Activated naive CD8-positive, alpha-beta T cell treated with anti-CD3 and anti-CD28 coated beads, Interleukin-2, amount 50 U/mL, for 24 hours (primary cell): ENCODE measurements around the gene VPS11.

Experiments
- ATAC-seq: fragments of 150-1000 bp; cut with Tn5 transposase; one replicate; pipeline ENCODE4 v1.10.0; 2021
- DNase-seq: peaks from one replicate; pipeline ENCODE4 v3.0.0; 2021
- H3K27ac Mint-ChIP-seq: one replicate; pipeline ENCODE4 v1.8.0; 2021; ENCODE audit warnings: mild to moderate bottlenecking, mixed read lengths
- H3K27me3 Mint-ChIP-seq: one replicate; pipeline ENCODE4 v1.8.0; 2021; ENCODE audit warnings: mixed read lengths
- H3K36me3 Mint-ChIP-seq: one replicate; pipeline ENCODE4 v1.8.0; 2021; ENCODE audit warnings: low read depth, mixed read lengths
- H3K4me1 Mint-ChIP-seq: one replicate; pipeline ENCODE4 v1.8.0; 2021; ENCODE audit warnings: mixed read lengths
- H3K4me3 Mint-ChIP-seq: one replicate; pipeline ENCODE4 v1.8.0; 2021; ENCODE audit warnings: mild to moderate bottlenecking, moderate library complexity, mixed read lengths
- H3K9me3 Mint-ChIP-seq: one replicate; pipeline ENCODE4 v1.8.0; 2021; ENCODE audit warnings: mixed read lengths

Gene VPS11

DNA sequence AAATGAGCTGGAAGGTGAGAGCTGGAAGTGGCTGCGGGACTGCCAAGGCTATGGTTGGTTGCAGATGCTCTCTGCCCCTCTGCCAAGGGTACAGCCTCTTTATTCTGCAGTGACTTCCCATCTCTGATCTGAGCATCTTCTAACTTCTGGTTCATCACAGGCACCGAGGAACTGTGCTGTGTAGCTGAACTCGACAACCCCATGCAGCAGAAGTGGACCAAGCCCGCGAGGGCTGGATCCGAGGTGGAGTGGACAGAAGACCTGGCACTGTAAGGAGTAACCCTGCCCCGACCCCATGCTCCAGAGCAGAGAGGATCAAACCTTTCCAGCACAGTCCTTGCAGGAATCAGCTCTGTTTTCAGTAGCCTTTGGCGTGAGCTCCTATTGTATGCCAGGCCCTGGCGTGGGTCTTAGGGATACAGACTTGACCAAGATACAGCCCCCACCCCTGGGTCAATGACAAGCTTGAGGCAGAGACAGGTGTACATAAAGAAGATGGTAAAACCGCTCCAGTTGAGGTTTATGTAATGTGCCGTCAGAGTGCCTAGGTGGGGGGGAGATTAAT, 43.8 kb downstream of the VPS11 start:
- Mint-ChIP-seq H3K9me3 (no peaks in the 10 kb centered on the region), H3K4me3 (no peak overlapping the region), H3K36me3 (peaks cover 33% of the 10 kb centered on the region), H3K27ac (no peak overlapping the region), H3K27me3 (no peaks in the 10 kb centered on the region), H3K4me1 (peaks cover 36% of the 10 kb centered on the region)
- DNase-seq (no peak), ATAC-seq (no peak)

DNA sequence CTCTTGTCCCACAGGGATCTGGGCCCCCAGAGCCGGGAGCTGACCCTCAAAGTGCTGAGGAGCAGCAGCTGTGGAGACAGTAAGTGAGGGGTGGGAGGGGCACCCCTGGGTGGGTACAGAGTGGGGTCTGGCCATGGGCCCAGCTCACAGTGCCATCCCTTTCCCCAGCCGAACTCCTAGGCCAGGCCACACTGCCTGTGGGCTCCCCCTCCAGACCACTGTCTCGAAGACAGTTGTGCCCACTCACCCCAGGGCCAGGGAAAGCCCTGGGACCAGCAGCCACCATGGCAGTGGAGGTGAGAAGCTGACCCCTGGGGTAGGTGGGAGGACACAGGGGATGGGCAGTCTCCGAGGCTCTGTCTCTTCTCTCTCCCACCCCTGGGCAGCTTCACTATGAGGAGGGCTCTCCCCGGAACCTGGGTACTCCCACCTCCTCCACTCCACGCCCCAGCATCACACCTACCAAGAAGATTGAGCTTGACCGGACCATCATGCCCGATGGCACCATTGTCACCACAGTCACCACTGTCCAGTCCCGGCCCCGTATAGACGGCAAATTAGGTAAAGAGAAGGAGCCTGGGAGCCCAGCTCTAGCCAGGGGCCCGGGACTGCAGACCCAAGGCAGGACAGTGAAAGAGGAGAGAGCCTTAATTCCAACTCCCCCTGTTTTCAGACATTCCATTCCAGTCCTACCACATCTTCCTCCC, 44.8 kb downstream of the VPS11 start:
- DNase-seq (no peak), ATAC-seq (no peak)
- no peak overlapping the region for H3K27ac Mint-ChIP-seq
- H3K36me3 Mint-ChIP-seq: peaks cover 41% of the 10 kb centered on the region
- no peaks in the 10 kb centered on the region for H3K27me3 Mint-ChIP-seq
- H3K4me3 Mint-ChIP-seq: no peak overlapping the region
- H3K4me1 Mint-ChIP-seq: peaks cover 31% of the 10 kb centered on the region
- H3K9me3 Mint-ChIP-seq: no peaks in the 10 kb centered on the region

DNA sequence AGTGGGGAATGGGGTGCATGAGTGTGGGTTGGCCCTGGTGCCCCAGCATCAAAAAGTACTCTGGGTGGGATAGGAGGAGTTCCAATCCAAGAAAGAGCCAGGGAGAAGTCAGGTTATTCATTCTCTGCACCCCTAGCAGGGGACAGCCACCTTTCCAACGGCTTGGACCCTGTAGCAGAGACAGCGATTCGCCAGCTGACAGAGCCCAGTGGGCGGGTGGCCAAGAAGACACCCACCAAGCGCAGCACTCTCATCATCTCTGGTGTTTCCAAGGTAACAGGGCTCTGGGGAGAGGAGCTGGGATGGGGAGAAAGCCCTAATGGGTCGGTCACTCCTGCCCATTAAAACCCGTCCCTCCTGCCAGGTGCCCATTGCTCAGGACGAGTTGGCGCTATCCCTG, 46.1 kb downstream of the VPS11 start:
- Mint-ChIP-seq H3K9me3 (no peaks in the 10 kb centered on the region), H3K36me3 (peaks cover 46% of the 10 kb centered on the region), H3K4me1 (peaks cover 25% of the 10 kb centered on the region), H3K27me3 (no peaks in the 10 kb centered on the region), H3K27ac (no peak overlapping the region), H3K4me3 (no peak overlapping the region)
- ATAC-seq (no peak), DNase-seq (no peak)

DNA sequence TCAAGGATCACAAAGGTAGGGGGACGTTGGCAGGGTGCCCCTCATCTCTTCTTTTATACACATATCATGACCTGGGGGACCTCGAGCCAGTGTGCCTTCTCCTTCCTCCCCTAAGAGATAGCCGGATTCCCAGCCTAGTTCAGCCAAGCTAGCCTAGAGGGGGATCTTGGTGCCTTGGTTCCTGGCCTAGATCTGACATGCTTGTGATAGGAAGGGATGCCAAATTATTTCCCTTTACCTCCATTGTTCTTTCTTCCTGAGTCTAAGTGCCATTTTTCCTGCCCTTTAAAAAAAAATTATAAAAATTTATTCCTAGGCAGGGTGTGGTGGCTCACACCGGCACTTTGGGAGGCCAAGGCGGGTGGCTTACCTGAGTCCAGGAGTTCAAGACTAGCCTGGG, 46.7 kb downstream of the VPS11 start:
- H3K9me3 Mint-ChIP-seq: no peaks in the 10 kb centered on the region
- H3K27ac Mint-ChIP-seq: no peak overlapping the region
- DNase-seq (no peak), ATAC-seq (no peak)
- peaks cover 19% of the 10 kb centered on the region for H3K4me1 Mint-ChIP-seq
- no peaks in the 10 kb centered on the region for H3K27me3 Mint-ChIP-seq
- no peak overlapping the region for H3K4me3 Mint-ChIP-seq
- peaks cover 46% of the 10 kb centered on the region for H3K36me3 Mint-ChIP-seq

DNA sequence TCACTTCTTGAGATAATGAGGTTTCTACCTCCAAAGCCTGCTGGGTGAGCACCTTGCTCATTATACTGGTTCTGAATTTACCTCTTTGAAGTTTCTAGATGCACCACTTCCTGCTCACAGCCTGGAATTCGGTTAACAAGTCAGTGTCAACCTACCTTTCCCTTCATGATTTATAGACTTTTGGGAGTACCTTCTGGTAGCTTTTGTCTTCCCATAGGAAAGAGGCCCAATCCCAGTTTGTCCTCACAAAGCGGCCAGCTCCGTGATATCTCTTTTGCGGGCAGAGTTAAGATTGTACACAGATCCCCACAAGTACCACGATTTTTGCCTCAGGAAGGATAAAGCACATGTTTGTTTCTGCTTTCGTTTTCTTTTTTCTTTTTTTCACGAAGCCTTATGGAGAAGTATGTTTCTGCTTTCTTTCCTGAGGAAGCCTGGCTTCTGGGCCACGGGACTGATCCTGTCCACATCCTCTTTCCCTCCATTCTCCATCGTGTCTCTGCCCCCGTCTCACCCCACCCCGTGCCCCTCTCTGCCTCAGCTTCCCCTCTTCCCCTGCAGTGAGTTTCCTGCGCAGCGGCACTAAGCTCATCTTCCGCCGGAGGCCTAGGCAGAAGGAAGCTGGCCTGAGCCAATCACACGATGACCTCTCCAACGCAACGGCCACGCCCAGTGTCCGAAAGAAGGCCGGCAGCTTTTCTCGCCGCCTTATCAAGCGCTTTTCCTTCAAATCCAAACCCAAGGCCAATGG, 48.0 kb downstream of the VPS11 start:
- Mint-ChIP-seq H3K4me1 (peaks cover 18% of the 10 kb centered on the region), H3K9me3 (no peaks in the 10 kb centered on the region), H3K27me3 (no peaks in the 10 kb centered on the region), H3K4me3 (peak overlapping the region; percentile 60), H3K27ac (peak overlapping the region; percentile 81), H3K36me3 (peaks cover 39% of the 10 kb centered on the region)
- DNase-seq: no peak
- peak; percentile 59 for ATAC-seq

DNA sequence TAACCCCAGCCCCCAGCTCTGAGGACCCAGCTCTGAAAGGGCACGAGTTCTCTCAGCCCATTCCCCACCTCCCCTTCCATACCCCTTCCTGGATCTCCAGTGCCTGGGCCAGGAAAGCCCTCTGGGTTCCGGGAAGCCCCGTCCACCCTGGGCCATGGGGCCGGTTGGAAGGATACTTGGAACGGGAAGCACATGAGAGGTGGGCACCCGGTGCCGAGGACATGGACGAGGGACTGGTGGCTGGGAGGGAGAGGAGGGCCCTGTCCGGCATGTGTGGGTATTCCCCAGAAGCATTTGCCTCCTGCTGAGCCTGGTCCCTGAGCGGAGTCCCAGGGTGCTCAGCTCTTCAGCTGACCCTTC, 48.6 kb downstream of the VPS11 start:
- peaks cover 23% of the 10 kb centered on the region for H3K4me1 Mint-ChIP-seq
- H3K27me3 Mint-ChIP-seq: no peaks in the 10 kb centered on the region
- peaks cover 39% of the 10 kb centered on the region for H3K36me3 Mint-ChIP-seq
- DNase-seq: no peak
- H3K27ac Mint-ChIP-seq: peak overlapping the region; percentile 81
- H3K4me3 Mint-ChIP-seq: no peak overlapping the region
- ATAC-seq: no peak
- H3K9me3 Mint-ChIP-seq: no peaks in the 10 kb centered on the region

DNA sequence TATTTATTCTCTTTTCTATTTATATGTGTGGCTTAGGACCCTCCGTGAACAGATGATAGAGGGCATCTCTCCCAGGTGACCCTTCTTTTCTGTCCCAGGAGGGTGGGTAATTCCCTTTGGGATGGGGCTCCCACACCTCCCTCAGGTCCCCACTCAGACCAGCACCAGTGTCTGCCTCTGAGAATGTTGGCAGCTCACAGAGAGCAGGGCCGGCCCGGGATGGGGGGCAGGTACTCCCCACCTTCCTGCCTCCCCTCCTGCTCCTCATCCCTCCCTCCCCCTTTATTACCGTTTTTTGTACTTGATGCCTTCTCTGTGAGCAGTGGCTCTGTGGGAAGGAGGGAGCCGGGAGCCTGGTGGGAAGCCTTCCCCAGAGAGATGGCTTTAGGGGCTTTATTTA, 49.0 kb downstream of the VPS11 start:
- Mint-ChIP-seq H3K36me3 (peaks cover 37% of the 10 kb centered on the region), H3K27me3 (no peaks in the 10 kb centered on the region), H3K27ac (no peak overlapping the region), H3K9me3 (no peaks in the 10 kb centered on the region), H3K4me1 (peaks cover 23% of the 10 kb centered on the region), H3K4me3 (no peak overlapping the region)
- ATAC-seq: no peak
- DNase-seq: no peak

DNA sequence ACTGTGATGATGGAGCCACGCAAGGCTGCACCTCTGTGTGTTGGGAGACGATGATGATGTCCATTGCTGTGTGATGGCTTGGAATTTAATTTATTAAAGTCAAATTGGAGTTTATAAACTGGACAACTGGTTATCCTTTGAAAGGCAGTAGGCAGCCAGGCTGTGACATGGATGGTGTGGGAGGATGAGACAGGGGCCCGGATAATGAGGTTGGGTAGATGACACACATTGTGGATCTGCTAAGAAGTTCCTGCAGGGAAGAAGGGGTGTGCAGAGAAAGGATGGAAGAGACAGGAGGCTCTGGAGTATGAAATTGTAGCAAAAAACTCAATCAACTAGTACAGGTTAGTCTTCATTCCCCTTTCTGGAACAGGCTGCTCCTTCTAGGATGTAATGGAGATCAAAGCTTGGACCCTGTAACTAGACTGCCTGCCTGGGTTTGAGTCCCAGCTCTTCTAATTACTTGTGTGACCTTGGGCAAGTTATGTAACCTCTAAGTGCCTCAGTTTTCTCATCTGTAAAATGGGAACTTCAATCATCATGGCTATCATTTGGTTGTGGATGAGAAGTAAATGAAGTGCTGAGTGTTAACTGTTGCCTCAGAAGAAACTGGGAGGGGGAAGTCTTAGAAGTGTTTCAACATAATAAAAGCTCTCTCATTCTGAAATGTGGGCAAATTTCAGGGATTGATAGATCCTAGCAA, 49.5 kb downstream of the VPS11 start:
- DNase-seq (no peak), ATAC-seq (no peak)
- Mint-ChIP-seq H3K27ac (no peak overlapping the region), H3K27me3 (no peaks in the 10 kb centered on the region), H3K9me3 (no peaks in the 10 kb centered on the region), H3K4me1 (peaks cover 26% of the 10 kb centered on the region), H3K36me3 (peaks cover 34% of the 10 kb centered on the region), H3K4me3 (no peak overlapping the region)

DNA sequence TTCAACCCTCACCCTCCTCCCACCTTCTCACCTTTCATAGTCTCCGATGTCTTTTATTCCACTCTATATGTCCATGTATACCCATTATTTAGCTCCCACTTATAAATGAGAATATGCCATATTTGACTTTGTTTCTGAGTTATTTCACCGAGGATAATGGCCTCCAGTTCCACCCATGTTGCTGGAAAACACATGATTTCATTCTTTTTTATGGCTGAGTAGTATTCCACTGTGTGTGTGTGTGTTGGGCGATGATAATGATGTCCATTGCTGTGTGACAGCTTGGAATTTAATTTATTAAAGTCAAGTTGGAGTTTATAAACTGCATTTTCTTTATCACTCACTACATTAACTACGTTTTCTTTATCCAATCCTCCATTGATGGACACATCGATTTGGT, 50.6 kb downstream of the VPS11 start:
- DNase-seq (no peak), ATAC-seq (no peak)
- peaks cover 33% of the 10 kb centered on the region for H3K36me3 Mint-ChIP-seq
- H3K27ac Mint-ChIP-seq: no peak overlapping the region
- no peak overlapping the region for H3K4me3 Mint-ChIP-seq
- H3K4me1 Mint-ChIP-seq: peaks cover 35% of the 10 kb centered on the region
- no peaks in the 10 kb centered on the region for H3K9me3 Mint-ChIP-seq
- H3K27me3 Mint-ChIP-seq: no peaks in the 10 kb centered on the region

DNA sequence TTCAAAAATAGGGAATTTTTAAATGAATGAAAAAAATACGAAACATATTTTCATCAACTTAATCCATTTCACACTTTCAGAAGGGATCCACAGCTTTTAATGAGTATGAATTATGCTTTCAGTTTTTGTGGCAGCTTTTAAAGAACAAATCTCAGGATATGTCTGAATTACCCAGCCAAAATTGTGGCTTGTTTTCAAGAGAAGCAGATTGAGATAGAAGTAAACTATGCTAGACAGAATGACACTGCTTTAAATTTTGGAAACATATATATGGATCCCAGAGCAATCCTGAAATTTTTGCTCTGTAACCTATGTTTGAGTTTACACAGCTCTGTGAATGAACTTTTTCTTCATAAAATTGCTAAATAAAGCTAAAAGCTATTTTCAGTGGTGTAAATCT, 51.3 kb downstream of the VPS11 start:
- no peak overlapping the region for H3K27ac Mint-ChIP-seq
- no peaks in the 10 kb centered on the region for H3K27me3 Mint-ChIP-seq
- DNase-seq (no peak), ATAC-seq (no peak)
- peaks cover 29% of the 10 kb centered on the region for H3K36me3 Mint-ChIP-seq
- no peak overlapping the region for H3K4me3 Mint-ChIP-seq
- no peaks in the 10 kb centered on the region for H3K9me3 Mint-ChIP-seq
- H3K4me1 Mint-ChIP-seq: peaks cover 38% of the 10 kb centered on the region

DNA sequence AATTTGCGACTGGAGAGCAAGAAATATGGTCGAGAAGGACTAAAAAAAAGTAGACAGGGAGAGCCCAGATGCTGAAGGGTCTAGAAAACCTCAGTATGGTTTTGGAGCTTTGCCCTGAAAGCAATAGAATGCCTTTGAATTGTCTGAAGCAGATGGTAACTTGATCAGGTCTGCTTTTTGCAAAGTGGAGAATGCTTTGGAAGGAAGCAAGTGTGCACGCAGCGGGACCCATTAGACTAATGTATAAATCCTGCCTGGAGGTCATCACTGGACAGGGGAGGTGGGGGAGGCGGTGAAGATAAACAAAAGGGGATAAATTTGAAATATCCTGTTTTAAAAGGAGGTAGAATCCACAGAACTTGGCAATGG, 53.0 kb downstream of the VPS11 start:
- ATAC-seq (no peak), DNase-seq (no peak)
- Mint-ChIP-seq H3K27me3 (no peaks in the 10 kb centered on the region), H3K27ac (peak overlapping the region; percentile 82), H3K9me3 (no peaks in the 10 kb centered on the region), H3K4me3 (peak overlapping the region; percentile 93), H3K4me1 (peaks cover 30% of the 10 kb centered on the region), H3K36me3 (peaks cover 28% of the 10 kb centered on the region)

DNA sequence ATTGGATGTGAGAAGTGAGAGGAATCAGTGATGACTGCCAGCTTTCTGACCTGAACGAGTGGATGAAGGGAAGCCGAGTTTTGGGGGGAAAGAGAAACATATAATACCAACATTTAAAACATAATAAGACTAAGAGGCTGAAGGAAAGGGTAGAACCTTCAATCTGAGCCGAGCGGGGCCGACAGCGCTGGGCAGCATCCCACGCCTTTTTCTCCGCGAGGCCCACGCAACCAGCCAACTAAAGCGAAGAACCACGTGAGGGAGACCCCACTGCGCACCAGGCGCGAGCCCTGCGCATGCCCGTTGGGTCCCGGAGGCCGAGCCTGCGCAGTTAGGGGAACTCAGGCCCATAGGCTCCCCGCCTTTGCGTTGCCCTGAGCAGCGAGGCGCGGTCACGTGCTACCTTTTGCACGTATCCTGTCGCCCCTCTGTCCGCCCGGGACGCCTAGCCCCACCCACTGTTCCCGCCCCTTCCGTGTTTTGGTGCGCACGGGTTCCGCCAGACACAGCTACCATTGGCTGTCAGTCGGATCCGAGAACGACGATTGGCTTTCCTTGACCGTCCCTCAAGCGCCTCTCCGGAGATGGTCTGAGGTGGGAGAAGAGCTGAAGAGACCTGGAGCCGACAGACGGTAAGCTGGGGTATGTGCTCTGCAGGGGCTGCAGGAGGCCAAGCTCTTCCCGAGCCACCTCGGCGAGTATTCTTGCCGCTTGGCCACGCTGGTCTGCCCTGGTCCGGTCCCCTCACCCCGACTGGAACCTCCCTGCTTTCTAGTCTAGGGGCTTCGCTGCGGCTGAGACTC, 53.6 kb downstream of the VPS11 start, which contains the start of gene HINFP:
Gene HINFP, plus strand, starts transcription at position 573 of the 803 bp plus-strand sequence. CDS start 5,365 bp downstream, outside the sequence.
- H3K9me3 Mint-ChIP-seq: no peaks in the 10 kb centered on the region
- DNase-seq (peak; percentile 100), ATAC-seq (peak; percentile 97)
- H3K27me3 Mint-ChIP-seq: no peaks in the 10 kb centered on the region
- peaks cover 22% of the 10 kb centered on the region for H3K36me3 Mint-ChIP-seq
- H3K4me3 Mint-ChIP-seq: peak within 1 kb of the TSS; percentile 93
- peaks cover 26% of the 10 kb centered on the region for H3K4me1 Mint-ChIP-seq
- peak within 1 kb of the TSS; percentile 82 for H3K27ac Mint-ChIP-seq

DNA sequence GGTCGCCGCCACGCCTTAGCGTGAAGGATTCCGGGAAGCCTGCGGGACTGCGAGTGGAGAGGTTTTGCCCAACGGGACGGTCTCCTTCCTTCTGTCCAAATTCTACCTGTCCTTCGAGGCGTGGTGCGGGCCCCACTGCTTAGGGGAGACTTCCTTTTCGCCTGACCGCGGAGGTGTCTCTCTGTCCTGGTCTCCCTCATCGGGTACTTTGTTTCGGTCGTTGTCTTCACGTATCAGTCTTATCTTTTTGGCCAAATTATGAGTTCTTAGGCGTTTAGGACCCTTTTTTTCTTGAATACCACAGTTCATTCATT, 54.1 kb downstream of the VPS11 start:
- H3K4me3 Mint-ChIP-seq: peak overlapping the region; percentile 93
- H3K4me1 Mint-ChIP-seq: peaks cover 29% of the 10 kb centered on the region
- no peaks in the 10 kb centered on the region for H3K9me3 Mint-ChIP-seq
- DNase-seq (no peak), ATAC-seq (no peak)
- peaks cover 22% of the 10 kb centered on the region for H3K36me3 Mint-ChIP-seq
- H3K27me3 Mint-ChIP-seq: no peaks in the 10 kb centered on the region
- H3K27ac Mint-ChIP-seq: peak overlapping the region; percentile 82

DNA sequence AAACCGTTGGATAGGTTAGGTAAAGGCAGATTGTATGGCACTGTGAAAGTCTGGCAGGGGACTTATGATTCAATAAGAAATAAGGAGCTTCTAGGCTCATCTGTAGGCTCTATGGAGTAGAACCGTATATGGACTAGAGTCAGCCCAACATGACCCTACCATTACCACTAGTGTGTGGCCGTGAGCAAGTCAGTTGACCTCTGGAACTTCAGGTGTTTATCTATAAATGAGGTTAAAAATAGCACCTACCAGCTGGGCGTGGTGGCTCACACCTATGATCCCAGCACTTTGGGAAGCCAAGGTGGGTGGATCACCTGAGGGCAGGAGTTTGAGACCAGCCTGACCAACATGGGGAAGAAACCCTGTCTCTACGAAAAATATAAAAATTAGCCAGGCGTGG, 58.2 kb downstream of the VPS11 start:
- peaks cover 27% of the 10 kb centered on the region for H3K36me3 Mint-ChIP-seq
- no peak for ATAC-seq
- DNase-seq: no peak
- no peaks in the 10 kb centered on the region for H3K27me3 Mint-ChIP-seq
- no peak overlapping the region for H3K27ac Mint-ChIP-seq
- H3K4me1 Mint-ChIP-seq: peaks cover 34% of the 10 kb centered on the region
- H3K4me3 Mint-ChIP-seq: no peak overlapping the region
- H3K9me3 Mint-ChIP-seq: no peaks in the 10 kb centered on the region
